Fibroblast of the aortic adventitia (primary cell): ENCODE data around the gene SH3TC2. TPM values are rescaled to one million over a fixed set of nuclear protein-coding genes. Genes with fewer than 3 reads are reported as not detected.
A peak's percentile ranks its signal among the peaks of the same experiment; 100 is the strongest.

ENCODE experiments used
- DNase-seq: peaks from one replicate; pipeline ENCODE4 v3.0.0-alpha.2; 2010; ENCODE audit warnings: low read depth
- H3K4me3 ChIP-seq: 2 replicates; pipeline ENCODE4 v1.5.1; 2011; ENCODE audit warnings: low read depth, mild to moderate bottlenecking, control low read depth, low read length, moderate library complexity
- total RNA-seq: library from RNA; depleted of rRNA; stranded (reverse); fragments of >200 nt; gene quantifications from 2 replicates; pipeline ENCODE4 v1.2.3, GENCODE V29; 2012; ENCODE audit warnings: low replicate concordance
- TF ChIP-seq, protein P1 (sequence below): IDR thresholded peaks from 2 replicates; pipeline ENCODE4 v1.5.1; 2011; ENCODE audit warnings: mild to moderate bottlenecking, low read length, control low read depth, inconsistent platforms; ENCODE audit not compliant: insufficient read depth

SH3TC2 gene
- total RNA-seq, 1 donor: 4.1 TPM

DNA sequence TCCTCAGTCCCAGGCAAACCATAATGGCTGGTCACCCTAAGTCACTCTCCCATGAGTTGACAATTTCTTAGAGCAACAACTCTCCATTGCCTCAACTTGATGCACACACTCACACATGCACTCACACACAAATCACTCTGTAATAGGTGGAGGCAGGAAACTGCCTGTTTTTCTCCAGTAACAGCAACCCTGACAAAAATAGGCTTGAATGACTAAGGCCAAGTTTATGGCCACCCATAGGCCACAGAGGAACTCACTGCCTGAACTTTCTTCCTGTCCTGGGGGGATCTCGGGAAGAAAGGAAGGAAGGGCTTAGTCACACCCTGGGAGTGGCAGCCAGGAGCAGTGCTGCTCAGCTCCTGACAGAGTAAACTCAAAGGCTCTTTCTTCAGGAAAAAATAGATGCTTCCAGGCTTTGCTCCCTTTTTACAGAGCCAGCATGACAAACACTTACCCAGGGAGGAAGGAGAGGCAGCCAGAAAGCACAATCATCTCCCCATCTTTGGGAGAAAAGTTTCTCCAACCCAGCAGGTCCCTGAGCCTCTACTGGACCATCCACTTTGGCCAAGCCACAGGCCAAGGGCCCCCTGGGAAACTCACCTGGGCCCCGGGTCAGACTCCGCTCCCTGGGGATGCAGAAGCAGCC, 368 bp downstream of the SH3TC2 start:
- TF ChIP-seq, protein P1, sequence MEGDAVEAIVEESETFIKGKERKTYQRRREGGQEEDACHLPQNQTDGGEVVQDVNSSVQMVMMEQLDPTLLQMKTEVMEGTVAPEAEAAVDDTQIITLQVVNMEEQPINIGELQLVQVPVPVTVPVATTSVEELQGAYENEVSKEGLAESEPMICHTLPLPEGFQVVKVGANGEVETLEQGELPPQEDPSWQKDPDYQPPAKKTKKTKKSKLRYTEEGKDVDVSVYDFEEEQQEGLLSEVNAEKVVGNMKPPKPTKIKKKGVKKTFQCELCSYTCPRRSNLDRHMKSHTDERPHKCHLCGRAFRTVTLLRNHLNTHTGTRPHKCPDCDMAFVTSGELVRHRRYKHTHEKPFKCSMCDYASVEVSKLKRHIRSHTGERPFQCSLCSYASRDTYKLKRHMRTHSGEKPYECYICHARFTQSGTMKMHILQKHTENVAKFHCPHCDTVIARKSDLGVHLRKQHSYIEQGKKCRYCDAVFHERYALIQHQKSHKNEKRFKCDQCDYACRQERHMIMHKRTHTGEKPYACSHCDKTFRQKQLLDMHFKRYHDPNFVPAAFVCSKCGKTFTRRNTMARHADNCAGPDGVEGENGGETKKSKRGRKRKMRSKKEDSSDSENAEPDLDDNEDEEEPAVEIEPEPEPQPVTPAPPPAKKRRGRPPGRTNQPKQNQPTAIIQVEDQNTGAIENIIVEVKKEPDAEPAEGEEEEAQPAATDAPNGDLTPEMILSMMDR: no peak
- no peak overlapping the region for H3K4me3 ChIP-seq
- peak; percentile 82 for DNase-seq

DNA sequence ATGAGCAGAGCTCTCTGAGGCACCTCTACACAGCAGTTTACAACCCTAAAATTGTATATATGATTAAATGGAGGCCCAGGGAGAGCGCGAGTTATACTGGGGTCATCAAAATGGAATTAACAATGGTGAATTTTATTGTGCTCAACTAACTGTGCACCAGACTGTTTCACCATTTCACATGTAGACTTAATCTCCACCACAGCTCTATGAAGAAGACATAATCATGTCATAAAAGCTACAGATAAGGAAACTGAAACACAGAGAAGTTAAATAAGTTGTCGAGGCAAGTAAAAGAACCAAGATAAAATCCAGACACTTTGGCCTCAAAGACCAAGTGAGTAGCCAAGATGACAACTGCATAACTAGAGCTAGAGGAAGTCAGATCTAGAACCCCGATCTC, 1.5 kb downstream of the SH3TC2 start:
- no peak for DNase-seq
- H3K4me3 ChIP-seq: no peak overlapping the region
- TF ChIP-seq, protein P1: no peak

DNA sequence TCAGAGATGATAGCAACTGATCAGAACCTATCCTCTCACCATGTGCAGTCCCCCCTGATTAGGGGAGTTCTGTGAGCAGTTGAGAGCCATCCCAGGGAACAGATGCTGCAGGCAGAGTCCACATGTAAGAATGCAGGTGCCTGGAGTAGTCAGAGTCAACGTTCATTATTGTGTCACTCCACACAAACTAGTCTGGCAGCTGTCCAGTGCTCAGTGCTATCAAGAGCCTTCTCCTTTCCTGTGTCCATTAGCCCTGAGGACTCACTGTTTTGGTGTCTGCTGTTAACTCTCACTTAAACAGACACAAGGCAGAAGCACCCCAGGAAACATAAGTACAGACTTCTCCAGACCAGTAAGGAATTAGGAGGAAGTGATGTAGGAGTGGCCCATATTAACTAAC, 2.5 kb downstream of the SH3TC2 start:
- H3K4me3 ChIP-seq: no peak overlapping the region
- TF ChIP-seq, protein P1: no peak

DNA sequence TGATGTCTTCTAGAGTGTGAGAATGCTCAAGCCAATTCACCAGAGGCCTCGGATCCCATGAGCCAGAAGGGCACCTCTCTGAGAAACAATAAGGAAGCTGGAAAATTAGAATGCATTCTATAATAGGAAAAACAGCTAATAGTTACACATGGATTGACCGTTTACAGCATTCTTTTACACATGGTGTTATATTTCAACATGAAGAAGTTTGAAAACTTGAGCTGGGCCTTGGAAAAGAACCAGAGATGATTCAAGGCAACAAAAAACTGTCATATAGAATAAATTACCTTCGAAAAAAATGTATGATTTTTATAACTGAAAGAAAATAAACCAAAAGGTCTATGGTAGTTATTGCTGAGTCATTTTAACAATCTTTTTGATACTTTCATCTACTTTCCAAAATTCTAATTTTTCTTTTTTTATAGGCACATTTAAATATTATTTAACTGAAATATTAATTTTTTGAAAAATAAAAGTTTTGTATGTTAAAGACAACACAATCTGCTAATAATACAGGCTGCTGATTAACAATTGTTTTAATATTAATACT, 6.2 kb downstream of the SH3TC2 start:
- TF ChIP-seq, protein P1: no peak
- no peak for DNase-seq
- no peak overlapping the region for H3K4me3 ChIP-seq

More for the DNA sequence above, 2.5 kb downstream of the SH3TC2 start:
- peak; percentile 44 for DNase-seq

DNA sequence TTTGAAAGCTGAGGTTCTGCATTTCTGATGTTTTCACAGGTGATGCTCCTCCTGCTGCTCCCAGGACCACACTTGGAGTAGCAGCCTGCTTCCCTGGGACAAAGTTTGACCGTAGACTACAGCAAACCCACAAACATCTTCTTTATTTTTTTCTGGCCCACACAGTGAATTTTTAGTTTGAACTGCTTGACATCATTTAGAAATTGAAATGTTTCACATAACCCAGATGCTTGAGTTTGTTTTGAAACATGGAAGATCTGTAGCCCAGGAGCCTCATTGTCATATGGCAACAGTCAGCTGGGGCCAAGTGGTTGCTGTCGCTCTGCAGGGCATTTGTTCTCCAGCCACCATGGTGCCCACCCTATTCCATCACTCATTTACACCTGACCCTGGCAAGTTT, 8.4 kb downstream of the SH3TC2 start:
- no peak overlapping the region for H3K4me3 ChIP-seq
- DNase-seq: no peak
- TF ChIP-seq, protein P1: no peak

DNA sequence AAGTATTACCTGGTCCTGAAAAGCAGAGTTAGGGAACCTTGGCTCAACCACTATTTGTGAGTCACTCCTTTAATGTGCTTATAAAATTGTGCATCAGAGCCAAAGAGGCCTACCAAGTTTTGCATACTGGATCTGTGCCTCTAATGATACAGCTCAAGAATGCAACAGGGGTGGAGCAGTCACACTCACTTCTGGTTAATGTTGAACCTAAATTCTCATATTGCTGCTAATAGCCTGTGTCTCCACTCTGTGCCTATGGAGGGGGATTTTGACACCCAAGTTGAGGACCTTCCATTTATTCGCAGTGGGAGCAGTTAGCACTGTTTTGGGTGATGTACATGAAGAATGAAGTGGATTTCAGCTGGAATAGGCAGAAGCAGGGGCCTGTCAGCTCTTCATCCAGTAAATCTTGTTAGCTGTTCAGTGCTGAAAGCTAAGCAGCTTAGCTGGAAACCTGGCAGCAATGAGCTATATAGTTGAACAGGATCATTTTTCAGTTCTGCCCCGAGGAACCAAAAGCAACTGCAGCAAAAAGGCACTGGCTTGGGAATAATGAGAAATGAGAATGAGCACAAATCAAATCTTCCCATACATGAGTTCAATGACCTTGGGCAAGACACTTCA, 9.7 kb downstream of the SH3TC2 start:
- TF ChIP-seq, protein P1: peak; percentile 20
- peak; percentile 88 for DNase-seq
- no peak overlapping the region for H3K4me3 ChIP-seq
